HG03565 (cell line): ENCODE measurements around the gene UVRAG.
"Not testable (repeated sequence)": the region's sequence is repeated elsewhere in the genome, so short reads cannot be mapped to it uniquely, and the experiment has no call there.

Source experiments
- ATAC-seq: cut with Tn5 transposase; IDR thresholded peaks from one replicate; pipeline ENCODE4 v1.9.1; 2021; ENCODE audit warnings: mild to moderate bottlenecking, moderate library complexity; ENCODE audit not compliant: unreplicated experiment

Gene UVRAG

GRCh38 chr11:75836417-75836816, 21.4 kb downstream of the UVRAG start:
- no peak for ATAC-seq

GRCh38 chr11:75839851-75840250, 24.8 kb downstream of the UVRAG start:
- ATAC-seq = no peak

GRCh38 chr11:75840522-75840921, 25.5 kb downstream of the UVRAG start:
- ATAC-seq = no peak

GRCh38 chr11:75841739-75842138, 26.7 kb downstream of the UVRAG start:
- ATAC-seq = no peak

- ATAC-seq = no peak
Observed at GRCh38 chr11:75845324-75845723, 30.3 kb downstream of the UVRAG start.

- ATAC-seq = no peak
Observed at GRCh38 chr11:75849894-75850293, 34.9 kb downstream of the UVRAG start.

- no peak for ATAC-seq
Observed at GRCh38 chr11:75850787-75851186, 35.8 kb downstream of the UVRAG start.

- no peak for ATAC-seq
Observed at GRCh38 chr11:75851203-75851602, 36.2 kb downstream of the UVRAG start.

GRCh38 chr11:75852406-75853017, 37.5 kb downstream of the UVRAG start:
- no peak for ATAC-seq

GRCh38 chr11:75853563-75853962, 38.6 kb downstream of the UVRAG start:
- not testable (repeated sequence) for ATAC-seq

- ATAC-seq = no peak
Observed at GRCh38 chr11:75853971-75854370, 39.0 kb downstream of the UVRAG start.

GRCh38 chr11:75855206-75855605, 40.2 kb downstream of the UVRAG start:
- no peak for ATAC-seq

GRCh38 chr11:75856912-75857311, 41.9 kb downstream of the UVRAG start:
- ATAC-seq = no peak

- no peak for ATAC-seq
Observed at GRCh38 chr11:75858042-75858441, 43.0 kb downstream of the UVRAG start.

GRCh38 chr11:75858613-75859012, 43.6 kb downstream of the UVRAG start:
- ATAC-seq = no peak

- ATAC-seq = no peak
Observed at GRCh38 chr11:75859614-75860013, 44.6 kb downstream of the UVRAG start.

GRCh38 chr11:75862437-75862836, 47.4 kb downstream of the UVRAG start:
- ATAC-seq = no peak

- no peak for ATAC-seq
Observed at GRCh38 chr11:75867778-75868374, 52.9 kb downstream of the UVRAG start.

- no peak for ATAC-seq
Observed at GRCh38 chr11:75868990-75869389, 54.0 kb downstream of the UVRAG start.

GRCh38 chr11:75869661-75870455, 54.8 kb downstream of the UVRAG start:
- ATAC-seq = no peak

GRCh38 chr11:75872887-75873416, 57.9 kb downstream of the UVRAG start:
- peak; percentile 15 for ATAC-seq
